GM12873 (cell line): ENCODE measurements around the gene SLC35B4.
A peak's percentile ranks its signal among the peaks of the same experiment; 100 is the strongest.

Source experiments
- TF ChIP-seq, protein P1 (sequence below): IDR thresholded peaks from 2 replicates; pipeline ENCODE4 v1.5.1; 2012; ENCODE audit warnings: low read depth, mild to moderate bottlenecking, moderate library complexity, low read length, control low read depth; ENCODE audit not compliant: insufficient read depth; ENCODE audit errors: missing control alignments

SLC35B4 gene

DNA sequence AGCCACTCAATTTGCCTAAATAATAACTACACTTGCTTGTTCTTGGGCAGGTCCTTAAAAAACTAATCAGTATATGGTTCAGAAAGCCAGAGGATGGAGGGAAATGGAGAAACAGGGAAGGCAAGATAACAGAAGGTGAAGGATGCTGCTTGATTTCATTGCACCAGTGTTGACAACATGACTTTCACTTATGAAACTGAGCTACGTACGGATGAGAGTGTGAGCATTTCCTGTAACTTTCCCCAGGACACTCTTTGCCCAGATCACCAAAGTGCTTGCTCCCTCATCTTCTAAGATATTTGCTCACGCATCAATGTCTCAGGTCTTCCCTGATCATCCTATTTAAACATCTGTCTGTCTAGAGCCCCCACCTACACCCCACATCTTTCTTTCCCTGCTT is 37.4 kb downstream of the SLC35B4 start:
- TF ChIP-seq, protein P1, sequence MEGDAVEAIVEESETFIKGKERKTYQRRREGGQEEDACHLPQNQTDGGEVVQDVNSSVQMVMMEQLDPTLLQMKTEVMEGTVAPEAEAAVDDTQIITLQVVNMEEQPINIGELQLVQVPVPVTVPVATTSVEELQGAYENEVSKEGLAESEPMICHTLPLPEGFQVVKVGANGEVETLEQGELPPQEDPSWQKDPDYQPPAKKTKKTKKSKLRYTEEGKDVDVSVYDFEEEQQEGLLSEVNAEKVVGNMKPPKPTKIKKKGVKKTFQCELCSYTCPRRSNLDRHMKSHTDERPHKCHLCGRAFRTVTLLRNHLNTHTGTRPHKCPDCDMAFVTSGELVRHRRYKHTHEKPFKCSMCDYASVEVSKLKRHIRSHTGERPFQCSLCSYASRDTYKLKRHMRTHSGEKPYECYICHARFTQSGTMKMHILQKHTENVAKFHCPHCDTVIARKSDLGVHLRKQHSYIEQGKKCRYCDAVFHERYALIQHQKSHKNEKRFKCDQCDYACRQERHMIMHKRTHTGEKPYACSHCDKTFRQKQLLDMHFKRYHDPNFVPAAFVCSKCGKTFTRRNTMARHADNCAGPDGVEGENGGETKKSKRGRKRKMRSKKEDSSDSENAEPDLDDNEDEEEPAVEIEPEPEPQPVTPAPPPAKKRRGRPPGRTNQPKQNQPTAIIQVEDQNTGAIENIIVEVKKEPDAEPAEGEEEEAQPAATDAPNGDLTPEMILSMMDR, result no peak

DNA sequence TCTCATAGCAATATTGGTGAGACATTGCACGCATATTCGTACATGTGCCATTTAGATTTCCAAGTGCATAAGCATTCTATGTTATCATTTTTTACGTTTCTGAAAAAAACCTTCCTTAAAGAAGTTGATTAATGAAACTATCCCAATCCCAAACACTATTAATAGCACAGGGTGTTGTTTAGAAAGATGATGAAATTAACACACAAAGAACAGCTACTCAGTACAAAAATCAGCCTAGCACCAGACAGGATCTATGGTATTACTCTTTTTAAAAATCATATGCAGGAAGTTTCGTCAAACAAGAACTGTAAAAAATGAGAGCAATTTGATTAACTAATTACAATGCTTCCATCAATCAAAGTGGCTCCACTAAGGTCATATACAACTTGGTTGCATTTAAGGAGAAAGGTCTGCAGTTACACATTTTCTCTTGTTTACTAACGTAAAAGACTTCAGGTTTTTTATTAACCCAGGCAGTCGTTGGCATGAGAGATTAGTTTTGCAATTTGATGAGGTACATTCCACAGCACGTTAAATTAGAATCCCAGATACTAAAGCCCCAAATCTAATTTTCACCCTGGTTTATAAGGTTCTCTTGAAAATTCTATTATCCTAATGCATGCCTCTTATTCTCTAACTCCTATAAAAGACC is 38.1 kb downstream of the SLC35B4 start:
- TF ChIP-seq, protein P1, result no peak

DNA sequence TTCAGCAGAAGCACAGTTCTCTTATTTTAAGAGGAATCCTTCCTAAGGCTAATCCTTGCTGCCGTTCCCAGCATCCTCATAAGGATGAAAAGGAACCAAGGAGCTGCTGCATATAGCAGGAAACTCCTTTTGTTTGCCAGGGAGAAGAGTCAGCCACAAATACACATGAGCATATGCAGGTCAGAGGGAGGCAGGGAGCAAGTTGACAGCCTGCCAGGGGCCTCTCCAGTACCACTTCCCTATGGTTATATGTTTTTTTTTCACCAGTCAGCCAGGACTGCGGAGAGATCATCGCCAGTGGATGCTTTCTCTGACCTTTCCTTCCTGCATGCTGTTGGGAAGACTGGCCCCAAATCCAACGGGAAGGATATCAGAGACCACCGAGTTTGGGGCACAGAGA is 39.8 kb downstream of the SLC35B4 start:
- TF ChIP-seq, protein P1, result no peak

DNA sequence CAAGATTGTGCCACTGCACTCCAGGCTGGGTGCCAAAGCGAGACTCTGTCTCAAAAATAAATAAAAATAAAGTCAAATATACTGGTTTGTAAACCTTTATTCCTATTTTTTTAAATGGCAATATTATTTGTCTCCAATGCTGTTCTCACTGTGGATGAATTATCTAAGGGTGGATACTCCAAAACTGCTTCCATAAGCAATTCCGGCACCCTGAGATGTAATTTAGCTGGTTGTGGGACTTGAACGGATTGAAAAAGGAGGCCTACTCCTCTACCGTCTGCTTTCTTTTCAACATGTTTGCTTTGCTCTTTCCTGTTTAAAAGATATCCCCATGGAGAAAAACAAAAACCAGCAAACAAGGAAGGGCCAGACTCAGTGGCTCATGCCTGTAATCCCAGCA is 54.4 kb downstream of the SLC35B4 start:
- TF ChIP-seq, protein P1, result no peak

DNA sequence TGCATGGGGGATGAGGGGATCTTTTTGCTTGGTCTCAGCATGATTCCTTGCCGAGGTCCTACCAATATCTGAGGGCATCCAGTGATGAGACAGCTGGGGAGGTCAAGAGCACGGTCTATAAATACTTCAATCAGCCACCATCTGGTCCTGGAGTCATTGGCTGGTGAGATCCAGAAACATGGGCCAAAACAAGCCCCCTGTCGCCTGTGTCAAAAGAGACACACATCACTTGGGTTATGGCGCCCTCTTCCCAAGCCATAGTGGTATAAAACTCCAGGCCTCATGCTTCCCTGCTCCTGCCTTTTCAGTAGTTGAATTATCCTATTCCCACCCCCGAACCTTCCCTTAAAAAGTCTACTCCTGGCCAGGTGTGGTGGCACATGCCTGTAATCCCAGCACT is 60.9 kb downstream of the SLC35B4 start:
- TF ChIP-seq, protein P1, result no peak

DNA sequence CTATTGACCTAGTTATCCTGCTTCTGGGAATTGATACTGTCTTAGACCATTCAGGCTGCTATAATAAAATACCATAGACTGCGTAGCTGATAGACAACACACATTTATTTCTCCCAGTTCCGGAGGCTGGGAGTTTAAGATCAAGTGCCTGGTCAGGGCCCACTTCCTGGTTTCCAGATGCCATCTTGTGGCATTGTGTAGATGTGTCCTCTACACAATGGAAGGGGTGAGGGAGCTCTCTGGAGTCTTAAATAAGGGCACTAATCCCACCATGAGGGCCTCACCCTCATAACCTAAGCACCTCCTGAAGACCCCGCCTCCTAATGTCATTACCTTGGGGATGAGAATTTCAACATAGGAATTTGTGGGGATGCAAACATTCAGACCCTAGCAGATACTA is 62.4 kb downstream of the SLC35B4 start:
- TF ChIP-seq, protein P1, result peak; percentile 24

DNA sequence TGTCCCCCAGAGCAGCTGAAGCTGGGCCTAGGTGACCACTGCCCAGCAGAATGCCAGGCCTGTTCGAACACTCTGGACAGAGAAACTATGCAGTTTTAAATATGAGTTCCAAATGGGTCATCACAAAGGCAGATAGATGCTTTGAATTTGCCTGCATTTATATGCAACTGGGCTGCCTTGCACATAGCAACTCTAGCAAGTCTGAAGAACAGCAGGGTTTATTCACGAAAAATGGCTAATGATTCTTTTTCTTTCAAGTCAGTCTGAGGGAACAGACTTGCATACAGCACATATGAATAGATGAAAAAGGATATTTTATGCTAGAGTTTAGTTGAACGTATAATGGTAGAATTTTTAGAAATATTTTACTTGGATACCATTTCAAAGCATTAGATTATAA is 68.5 kb downstream of the SLC35B4 start:
- TF ChIP-seq, protein P1, result no peak
